Measurements from ENCODE around the gene MYH15.

Gene MYH15

DNA sequence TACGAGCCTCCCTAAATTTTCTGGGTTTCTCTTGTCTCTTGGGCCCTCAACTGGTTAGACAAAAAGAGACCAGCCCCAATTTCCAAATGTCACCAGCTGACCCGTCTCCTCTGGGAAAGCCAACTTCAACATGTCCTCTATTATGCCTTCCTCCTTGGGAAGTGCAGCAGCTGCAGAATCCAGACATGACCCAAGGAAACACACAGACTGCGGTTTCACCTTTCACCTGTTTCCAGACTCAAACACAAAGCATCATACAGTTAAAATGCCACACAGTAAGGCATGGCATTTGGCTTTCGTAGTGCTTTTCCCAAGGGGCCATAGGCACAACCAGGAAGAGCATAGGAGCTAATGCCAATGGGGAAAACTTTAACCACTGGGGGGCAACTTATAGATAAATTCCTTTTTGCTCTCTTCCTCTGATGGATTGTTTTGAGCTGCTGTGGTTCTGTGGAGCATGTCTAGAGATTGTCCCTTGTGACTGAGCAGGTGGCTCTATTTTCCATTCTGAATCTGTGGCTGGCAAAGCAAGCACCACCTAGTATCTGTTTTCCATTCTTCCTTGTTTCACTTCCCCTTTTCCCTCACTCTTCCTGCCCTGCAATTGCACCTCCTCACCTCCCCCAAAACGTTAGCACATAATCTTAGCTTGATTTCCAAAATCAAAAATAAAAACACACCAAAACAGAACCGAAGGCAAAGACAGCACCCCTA, 164.7 kb downstream of the MYH15 start:
- TF ChIP-seq GATA3 (IDR thresholded peaks at IDR 0.05; ENCODE audit: low read depth, low read length), result no peak
- no peak for TF ChIP-seq GATA2 (IDR thresholded peaks at IDR 0.05; ENCODE audit: low read depth, low read length)

DNA sequence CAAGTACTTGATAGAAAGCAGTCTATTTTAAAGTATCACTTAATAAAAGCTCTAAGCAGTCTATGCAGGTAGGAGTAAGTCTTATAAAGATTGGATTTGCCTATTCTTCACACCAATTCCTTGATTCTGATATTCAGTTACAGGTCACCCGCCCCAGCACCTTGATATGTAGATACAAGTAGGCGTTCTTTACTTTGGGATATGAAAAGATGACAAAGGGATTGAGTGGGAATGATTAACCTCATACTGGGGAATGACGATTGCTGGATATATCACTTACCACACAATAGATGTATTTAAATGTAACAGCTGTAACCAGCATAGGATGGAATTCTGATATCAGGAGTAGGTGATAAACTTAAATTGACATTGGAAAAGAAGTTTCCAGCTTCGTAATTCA, 166.9 kb downstream of the MYH15 start:
- no peak for TF ChIP-seq GATA3 (IDR thresholded peaks at IDR 0.05; ENCODE audit: low read depth, low read length)
- TF ChIP-seq GATA2 (IDR thresholded peaks at IDR 0.05; ENCODE audit: low read depth, low read length), result no peak

DNA sequence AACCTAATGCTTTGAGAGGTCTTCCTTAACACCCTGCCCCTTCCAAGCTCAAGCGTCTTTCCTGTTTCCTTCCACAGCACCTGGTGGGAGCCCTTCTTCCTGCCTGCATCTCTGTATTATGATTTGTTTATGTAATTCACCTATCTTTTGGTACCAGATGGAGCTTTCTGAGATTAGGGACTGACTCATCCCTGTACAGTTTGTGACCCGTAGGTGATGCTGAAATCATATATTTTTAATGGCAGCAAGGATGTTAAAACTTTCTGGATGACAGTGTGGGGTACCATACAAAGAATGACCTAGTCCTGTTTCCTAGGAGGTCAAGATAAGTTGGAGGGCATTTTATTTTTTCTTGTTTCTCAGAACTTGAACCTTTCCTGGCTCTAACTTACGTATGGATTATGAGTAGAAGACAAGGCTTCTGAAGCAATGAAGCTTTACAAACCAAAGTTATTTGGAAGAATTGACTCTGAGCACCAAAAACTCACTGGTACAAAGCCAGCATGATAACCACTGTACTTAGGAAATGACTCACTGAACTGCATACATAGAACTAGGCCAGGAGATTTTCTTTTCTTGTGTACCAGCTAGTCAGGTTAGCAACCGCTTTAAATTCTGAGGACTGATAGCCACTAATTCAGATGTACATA, 167.4 kb downstream of the MYH15 start:
- TF ChIP-seq GATA2 (IDR thresholded peaks at IDR 0.05; ENCODE audit: low read depth, low read length) (no peak), GATA3 (IDR thresholded peaks at IDR 0.05; ENCODE audit: low read depth, low read length) (no peak)

DNA sequence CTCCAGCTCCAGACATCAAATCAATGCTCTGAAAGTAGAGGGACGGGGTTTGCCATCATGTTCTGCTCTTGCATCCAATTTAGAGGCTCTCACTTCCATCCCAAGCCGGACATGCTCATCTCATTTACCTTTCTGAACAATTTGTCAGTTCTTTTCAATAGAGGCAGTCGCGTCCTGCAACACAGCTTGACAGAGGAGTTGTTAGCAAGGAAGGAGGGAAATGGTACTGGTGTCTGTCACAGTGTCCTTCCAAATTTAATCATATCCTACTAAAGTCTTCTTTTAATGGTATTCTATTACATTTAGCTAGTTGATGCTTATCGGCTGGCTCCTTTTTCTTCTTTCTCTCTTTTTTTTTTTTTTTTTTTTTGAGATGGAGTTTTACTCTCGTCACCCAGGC, 168.5 kb downstream of the MYH15 start:
- TF ChIP-seq GATA2 (IDR thresholded peaks at IDR 0.05; ENCODE audit: low read depth, low read length), result no peak
- TF ChIP-seq GATA3 (IDR thresholded peaks at IDR 0.05; ENCODE audit: low read depth, low read length), result no peak

DNA sequence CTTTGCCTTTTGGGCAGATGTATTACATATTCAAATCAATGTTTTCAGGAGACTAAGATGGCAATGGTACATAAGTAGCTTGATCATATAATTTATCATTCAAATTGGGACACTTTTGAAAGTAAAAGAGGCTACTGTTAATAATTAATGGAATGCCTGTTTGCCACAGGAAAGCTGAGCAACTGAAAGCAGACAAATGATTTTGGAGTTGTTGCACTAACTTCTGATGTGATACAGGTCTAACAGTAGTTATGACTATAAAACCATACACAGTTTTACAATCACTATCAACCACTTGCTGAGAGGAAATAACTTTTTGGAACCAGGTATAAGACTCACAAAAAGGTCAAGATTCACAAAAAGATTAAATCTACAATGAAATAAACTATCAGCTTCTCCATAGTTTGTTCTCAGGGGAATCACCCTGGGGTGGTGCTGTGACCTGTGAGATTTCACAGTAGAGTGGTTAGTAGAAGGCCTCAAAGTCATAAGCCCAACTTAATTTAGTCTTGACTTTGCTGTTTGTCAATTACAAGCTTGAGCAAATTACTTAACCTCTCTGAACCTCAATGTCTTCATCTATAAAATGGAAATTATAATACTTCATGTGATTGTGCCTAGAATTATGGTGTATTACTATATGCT, 171.4 kb downstream of the MYH15 start:
- TF ChIP-seq GATA2 (IDR thresholded peaks at IDR 0.05; ENCODE audit: low read depth, low read length) (no peak), GATA3 (IDR thresholded peaks at IDR 0.05; ENCODE audit: low read depth, low read length) (no peak)

DNA sequence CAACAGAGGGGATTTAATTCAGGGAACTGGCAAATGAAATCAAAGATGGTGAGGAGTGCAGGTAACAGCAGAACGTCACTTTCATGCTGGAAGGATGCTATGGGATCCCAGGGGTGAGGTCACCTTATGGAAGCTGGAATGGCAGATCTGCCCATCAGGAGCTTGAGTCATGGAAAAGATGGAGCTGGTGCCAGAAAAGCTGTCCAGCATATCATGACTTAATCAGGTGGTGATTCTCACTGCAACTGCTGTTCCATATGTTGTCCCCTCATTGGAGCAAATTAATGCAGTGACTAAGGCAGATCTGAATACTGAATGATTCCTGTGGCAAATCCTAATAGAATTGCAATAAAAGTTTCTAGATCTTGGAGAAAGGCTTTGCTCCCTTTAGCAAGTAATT, 175.7 kb downstream of the MYH15 start:
- no peak for TF ChIP-seq GATA2 (IDR thresholded peaks at IDR 0.05; ENCODE audit: low read depth, low read length)
- TF ChIP-seq GATA3 (IDR thresholded peaks at IDR 0.05; ENCODE audit: low read depth, low read length), result no peak

DNA sequence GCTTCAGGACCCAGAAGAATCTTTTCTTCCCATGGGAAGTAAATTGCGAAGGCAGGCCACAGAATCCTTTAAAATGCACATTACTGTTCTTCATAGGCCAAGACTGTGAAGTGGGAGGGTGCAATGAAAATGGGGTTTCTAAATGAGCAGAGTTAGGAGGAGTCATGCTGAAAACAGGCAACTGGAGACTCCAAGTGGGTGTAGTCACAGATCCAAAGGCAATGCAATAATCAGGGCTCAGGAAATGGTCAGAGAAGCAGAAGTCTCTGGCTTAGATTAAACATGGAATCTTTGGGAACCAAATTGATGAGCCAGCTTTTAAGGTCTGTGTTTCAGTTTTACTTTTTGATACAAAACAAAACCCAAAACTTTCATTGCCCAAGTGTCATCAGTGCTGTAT, 176.4 kb downstream of the MYH15 start:
- TF ChIP-seq GATA3 (IDR thresholded peaks at IDR 0.05; ENCODE audit: low read depth, low read length), result no peak
- no peak for TF ChIP-seq GATA2 (IDR thresholded peaks at IDR 0.05; ENCODE audit: low read depth, low read length)

DNA sequence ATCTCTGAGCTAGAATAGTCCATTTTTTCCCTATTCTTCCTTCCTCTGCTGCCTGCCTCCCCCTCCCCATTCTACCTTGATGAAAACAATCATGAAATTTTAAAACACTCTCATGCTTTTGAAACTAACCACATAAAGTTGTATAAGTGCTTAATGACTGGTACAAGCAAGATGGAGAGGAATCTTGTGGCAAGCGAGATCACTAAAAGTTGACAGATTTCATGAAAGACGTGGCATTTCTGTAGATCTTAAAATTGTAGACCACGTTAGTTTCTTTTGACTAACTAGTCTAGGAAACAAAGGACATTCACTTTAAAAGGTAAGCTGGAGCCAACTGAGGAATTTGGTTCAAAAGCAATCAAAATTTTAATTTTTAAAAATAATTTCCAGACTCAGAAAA, 178.6 kb downstream of the MYH15 start:
- TF ChIP-seq GATA3 (IDR thresholded peaks at IDR 0.05; ENCODE audit: low read depth, low read length) (no peak), GATA2 (IDR thresholded peaks at IDR 0.05; ENCODE audit: low read depth, low read length) (no peak)
